Common myeloid progenitor, CD34-positive (primary cell): ENCODE data around the gene GOLGB1.

ENCODE experiments used
- CTCF ChIA-PET: fragments of 350-600 bp; sonication (Branson Sonifier 250); formaldehyde crosslinking; loops from one replicate; lab custom pipeline; 2021; ENCODE audit warnings: antibody characterized with exemption; lab: Charles Lee
- POLR2A ChIA-PET: fragments of 350-600 bp; sonication (Branson Sonifier 250); formaldehyde crosslinking; loops from one replicate; lab custom pipeline; 2021; ENCODE audit warnings: antibody characterized with exemption; lab: Charles Lee
- DNase-seq, 3 donors: peaks; one replicate each; pipeline versions ENCODE4 v3.0.0 to v3.0.0-alpha.2; 2013
- H3K27ac ChIP-seq, 2 experiments: 1 replicate in 1 of 2; 2 replicates in 1 of 2; pipeline ENCODE4 v1.7.0; 2013; ENCODE audit warnings: inconsistent platforms in 2 of 2, low read length in 2 of 2, mild to moderate bottlenecking in 2 of 2, low read depth in 1 of 2, moderate library complexity in 1 of 2; ENCODE audit not compliant: severe bottlenecking in 2 of 2, insufficient read depth in 1 of 2, poor library complexity in 1 of 2
- H3K27me3 ChIP-seq, 5 experiments: replicated peaks in 2 of 5; 1 replicate in 3 of 5; 2 replicates in 2 of 5; pipeline versions ENCODE4 v1.6.1 to v1.7.0; 2013; ENCODE audit warnings: low read length in 4 of 5, mild to moderate bottlenecking in 2 of 5, moderate library complexity in 2 of 5, inconsistent platforms in 1 of 5; ENCODE audit not compliant: insufficient read depth in 5 of 5, control insufficient read depth in 4 of 5
- H3K36me3 ChIP-seq, 4 experiments: 1 replicate in 2 of 4; 2 replicates in 2 of 4; pipeline versions ENCODE4 v1.6.1 to v1.7.0; 2013; ENCODE audit warnings: low read length in 3 of 4, control low read depth in 1 of 4, mild to moderate bottlenecking in 1 of 4; ENCODE audit not compliant: control insufficient read depth in 4 of 4, insufficient read depth in 4 of 4
- H3K4me1 ChIP-seq, 4 experiments: 1 replicate in 3 of 4; 2 replicates in 1 of 4; pipeline versions ENCODE4 v1.6.1 to v1.7.1; 2013; ENCODE audit warnings: low read length in 3 of 4, mild to moderate bottlenecking in 3 of 4, control low read depth in 1 of 4, inconsistent platforms in 1 of 4, moderate library complexity in 1 of 4; ENCODE audit not compliant: control insufficient read depth in 4 of 4, insufficient read depth in 4 of 4; ENCODE audit errors: control extremely low read depth in 1 of 4
- H3K4me3 ChIP-seq, 7 experiments: 1 replicate in 4 of 7; 2 replicates in 3 of 7; pipeline versions ENCODE4 v1.5.1 to v1.7.0; 2013; ENCODE audit warnings: mild to moderate bottlenecking in 7 of 7, low read length in 6 of 7, moderate library complexity in 6 of 7, inconsistent platforms in 2 of 7, low read depth in 2 of 7, control low read depth in 1 of 7; ENCODE audit not compliant: insufficient read depth in 4 of 7, control insufficient read depth in 1 of 7; ENCODE audit errors: extremely low read depth in 1 of 7
- H3K9me3 ChIP-seq, 5 experiments: 1 replicate in 4 of 5; 2 replicates in 1 of 5; pipeline versions ENCODE4 v1.6.1 to v1.7.1; 2013; ENCODE audit warnings: low read length in 4 of 5, mild to moderate bottlenecking in 2 of 5, inconsistent platforms in 1 of 5, low read depth in 1 of 5, moderate library complexity in 1 of 5; ENCODE audit not compliant: control insufficient read depth in 4 of 5, insufficient read depth in 2 of 5; ENCODE audit errors: control extremely low read depth in 1 of 5
- WGBS: methylation state at CpG from one replicate; pipeline ENCODE4 v1.1.5; 2013; ENCODE audit not compliant: insufficient coverage; 5-methylcytosine and 5-hydroxymethylcytosine counted together

GOLGB1 gene

GRCh38 chr3:121658716-121659435 lies 90.7 kb downstream of the GOLGB1 start:
- no CpG with 5 or more reads among the region's 6 CpGs for WGBS
- no peak for DNase-seq
- peak overlapping the region in 1 of 2 experiments; percentile 90 for H3K27ac ChIP-seq
- H3K4me3 ChIP-seq = peak overlapping the region in 1 of 7 experiments; percentile 72
- ChIA-PET POLR2A (no interaction called here), CTCF (interaction anchor here (0.8 to 1.3 kb wide), 2 partner anchors 9 to 19 kb away, joined by 3 to 4 read pairs; no protein-coding TSS in a partner anchor)
- no peaks in the 10 kb centered on the region for H3K9me3 ChIP-seq
- H3K36me3 ChIP-seq = peaks cover 12 to 60% (median 46%) of the 10 kb centered on the region in 4 experiments
- peaks cover 20 to 37% (median 25%) of the 10 kb centered on the region in 4 experiments for H3K4me1 ChIP-seq
- no peaks in the 10 kb centered on the region for H3K27me3 ChIP-seq

GRCh38 chr3:121654493-121655385 lies 94.8 kb downstream of the GOLGB1 start:
- Histone ChIP-seq H3K36me3 (peaks cover 30 to 89% (median 56%) of the 10 kb centered on the region in 4 experiments), H3K27ac (no peak overlapping the region), H3K27me3 (no peaks in the 10 kb centered on the region), H3K4me3 (no peak overlapping the region), H3K9me3 (peaks cover 0 to 8% (median 0%) of the 10 kb centered on the region in 5 experiments), H3K4me1 (peaks cover 8 to 16% (median 10%) of the 10 kb centered on the region in 4 experiments)
- ChIA-PET CTCF (no interaction called here), POLR2A (no interaction called here)
- WGBS = 97% methylated on average over 3 of the region's 6 CpGs
- DNase-seq = no peak

GRCh38 chr3:121651684-121652083 lies 97.9 kb downstream of the GOLGB1 start:
- CTCF ChIA-PET = no interaction called here
- POLR2A ChIA-PET = no interaction called here
- H3K4me1 ChIP-seq = peaks cover 0 to 8% (median 4%) of the 10 kb centered on the region in 4 experiments
- peaks cover 0 to 8% (median 0%) of the 10 kb centered on the region in 5 experiments for H3K9me3 ChIP-seq
- no peak overlapping the region for H3K27ac ChIP-seq
- H3K36me3 ChIP-seq = peaks cover 40 to 77% (median 56%) of the 10 kb centered on the region in 4 experiments
- H3K27me3 ChIP-seq = no peaks in the 10 kb centered on the region
- no peak overlapping the region for H3K4me3 ChIP-seq
- DNase-seq = peak in 2 of 3 donors; percentile 16 to 20

GRCh38 chr3:121649645-121650044 lies 99.9 kb downstream of the GOLGB1 start:
- ChIA-PET CTCF (interaction anchor here (1.0 kb wide), 1 partner anchor 9 kb away, joined by 3 read pairs; no protein-coding TSS in a partner anchor), POLR2A (no interaction called here)
- Histone ChIP-seq H3K27ac (no peak overlapping the region), H3K36me3 (peaks cover 32 to 65% (median 49%) of the 10 kb centered on the region in 4 experiments), H3K27me3 (no peaks in the 10 kb centered on the region), H3K9me3 (peaks cover 0 to 8% (median 0%) of the 10 kb centered on the region in 5 experiments), H3K4me1 (peaks cover 0 to 3% (median 2%) of the 10 kb centered on the region in 4 experiments), H3K4me3 (no peak overlapping the region)
- DNase-seq = no peak

- H3K27me3 ChIP-seq = no peaks in the 10 kb centered on the region
- H3K4me1 ChIP-seq = no peaks in the 10 kb centered on the region
- H3K9me3 ChIP-seq = peaks cover 0 to 8% (median 0%) of the 10 kb centered on the region in 5 experiments
- ChIA-PET CTCF (no interaction called here), POLR2A (no interaction called here)
- no peak overlapping the region for H3K4me3 ChIP-seq
- H3K36me3 ChIP-seq = peaks cover 32 to 65% (median 50%) of the 10 kb centered on the region in 4 experiments
- no peak for DNase-seq
- WGBS = 96% methylated on average over 4 of the region's 6 CpGs
- no peak overlapping the region for H3K27ac ChIP-seq
Observed at GRCh38 chr3:121648219-121648958, 101.2 kb downstream of the GOLGB1 start.

GRCh38 chr3:121645054-121645453 lies 104.5 kb downstream of the GOLGB1 start:
- no peak for DNase-seq
- no peak overlapping the region for H3K27ac ChIP-seq
- no peaks in the 10 kb centered on the region for H3K27me3 ChIP-seq
- no peaks in the 10 kb centered on the region for H3K9me3 ChIP-seq
- no peak overlapping the region for H3K4me3 ChIP-seq
- no CpG with 5 or more reads among the region's 5 CpGs for WGBS
- ChIA-PET POLR2A (no interaction called here), CTCF (no interaction called here)
- no peaks in the 10 kb centered on the region for H3K4me1 ChIP-seq
- peaks cover 18 to 58% (median 46%) of the 10 kb centered on the region in 4 experiments for H3K36me3 ChIP-seq
